ENCODE measurements around the gene CD300LB.

The CD300LB gene

GRCh38 chr17:74526681-74527080, 4.6 kb downstream of the CD300LB start:
- TF ChIP-seq CTCF (IDR thresholded peaks at IDR 0.05): no peak
- peak; percentile 60 for DNase-seq (ENCODE audit: low spot score)
- Histone ChIP-seq H3K4me3 (no peak overlapping the region), H3K27ac (no peak overlapping the region)

- Histone ChIP-seq H3K27ac (no peak overlapping the region), H3K4me3 (no peak overlapping the region)
- peak; percentile 11 for DNase-seq (ENCODE audit: low spot score)
- no peak for TF ChIP-seq CTCF (IDR thresholded peaks at IDR 0.05)
Measured at GRCh38 chr17:74525781-74526288, 5.4 kb downstream of the CD300LB start.

GRCh38 chr17:74525465-74525725, 5.9 kb downstream of the CD300LB start:
- H3K4me3 ChIP-seq: no peak overlapping the region
- peak; percentile 59 for DNase-seq (ENCODE audit: low spot score)
- H3K27ac ChIP-seq: no peak overlapping the region
- TF ChIP-seq CTCF (IDR thresholded peaks at IDR 0.05): no peak

GRCh38 chr17:74524653-74525464, 6.4 kb downstream of the CD300LB start:
- Histone ChIP-seq H3K4me3 (no peak overlapping the region), H3K27ac (no peak overlapping the region)
- no peak for TF ChIP-seq CTCF (IDR thresholded peaks at IDR 0.05)
- peak; percentile 64 for DNase-seq (ENCODE audit: low spot score)

- peak; percentile 38 for DNase-seq (ENCODE audit: low spot score)
- TF ChIP-seq CTCF (IDR thresholded peaks at IDR 0.05): no peak
- H3K4me3 ChIP-seq: no peak overlapping the region
- H3K27ac ChIP-seq: no peak overlapping the region
Measured at GRCh38 chr17:74523308-74523707, 8.0 kb downstream of the CD300LB start.

- DNase-seq (ENCODE audit: low spot score): peak; percentile 69
- no peak overlapping the region for H3K27ac ChIP-seq
- H3K4me3 ChIP-seq: no peak overlapping the region
- no peak for TF ChIP-seq CTCF (IDR thresholded peaks at IDR 0.05)
Measured at GRCh38 chr17:74522381-74523105, 8.7 kb downstream of the CD300LB start.
